Activated B cell treated with CpG ODN at 0.5 μM for 24 hours (primary cell): ENCODE results near the gene SENP2. TPM values are rescaled to one million over a fixed set of nuclear protein-coding genes. Genes with fewer than 3 reads are reported as not detected.
A peak's percentile ranks its signal among the peaks of the same experiment; 100 is the strongest.
"Not testable (repeated sequence)": the region's sequence is repeated elsewhere in the genome, so short reads cannot be mapped to it uniquely, and the experiment has no call there.

Source experiments
- ATAC-seq: fragments of 200-7000 bp; cut with Tn5 transposase; one replicate; pipeline ENCODE4 v1.10.0; 2021; ENCODE audit warnings: low read depth, mild to moderate bottlenecking, moderate library complexity
- CTCF ChIA-PET: fragments of 350-600 bp; sonication (Branson Sonifier 250); formaldehyde crosslinking; loops from one replicate; lab custom pipeline; 2021; ENCODE audit warnings: antibody characterized with exemption; lab: Charles Lee
- POLR2A ChIA-PET: fragments of 350-600 bp; sonication (Branson Sonifier 250); formaldehyde crosslinking; loops from one replicate; lab custom pipeline; 2021; ENCODE audit warnings: antibody characterized with exemption; lab: Charles Lee
- DNase-seq: peaks from one replicate; pipeline ENCODE4 v3.0.0; 2022
- H3K27ac Mint-ChIP-seq: one replicate; pipeline ENCODE4 v1.8.0; 2020; ENCODE audit warnings: mixed read lengths
- H3K27me3 Mint-ChIP-seq: one replicate; pipeline ENCODE4 v1.8.0; 2021; ENCODE audit warnings: mixed read lengths
- H3K36me3 Mint-ChIP-seq: one replicate; pipeline ENCODE4 v1.8.0; 2021; ENCODE audit warnings: low read depth, mixed read lengths
- H3K4me1 Mint-ChIP-seq: one replicate; pipeline ENCODE4 v1.8.0; 2021; ENCODE audit warnings: mixed read lengths
- H3K4me3 Mint-ChIP-seq: one replicate; pipeline ENCODE4 v1.8.0; 2020; ENCODE audit warnings: mild to moderate bottlenecking, mixed read lengths
- H3K9me3 Mint-ChIP-seq: one replicate; pipeline ENCODE4 v1.8.0; 2020; ENCODE audit warnings: mixed read lengths
- intact Hi-C: fragments of 100-400 bp; cut with micrococcal nuclease; formaldehyde crosslinking; loops from one replicate; pipeline ENCODE4 v1.15.1; 2024
- total RNA-seq: library from RNA; stranded (reverse); gene quantifications from 2 replicates; pipeline ENCODE4 v1.2.3, GENCODE V29; 2022
- TF ChIP-seq, protein P1 (sequence below): fragments of 200-600 bp; IDR thresholded peaks from one replicate; pipeline ENCODE4 v1.8.0; 2022; ENCODE audit warnings: antibody characterized with exemption, mild to moderate bottlenecking

The SENP2 gene
- total RNA-seq, 1 donor from 2014 or later = 47.1 TPM

DNA sequence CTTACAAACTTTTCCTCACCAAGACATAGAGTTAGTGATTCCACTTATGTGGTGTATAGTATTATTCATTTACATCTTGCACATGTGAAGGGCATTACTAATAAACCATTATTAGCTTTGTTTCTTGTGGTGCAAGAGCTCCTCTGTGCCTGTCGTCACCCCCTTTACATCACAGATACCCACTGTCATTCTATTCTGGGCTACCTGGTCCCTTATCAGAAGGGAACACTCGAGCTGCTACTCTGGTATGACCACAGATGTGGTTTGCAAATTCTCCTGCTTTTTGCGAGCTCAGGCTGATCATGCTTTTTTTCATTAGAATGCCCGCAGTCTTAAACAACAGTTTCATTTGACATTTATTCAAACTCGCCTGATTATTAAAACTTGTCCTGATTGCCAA lies 13.9 kb upstream of the SENP2 start:
- H3K27ac Mint-ChIP-seq = no peak overlapping the region
- no peak overlapping the region for H3K4me3 Mint-ChIP-seq
- ChIA-PET CTCF (interaction anchor here (0.8 to 1.3 kb wide), 3 partner anchors 10 to 218 kb away, joined by 3 read pairs; partner anchors contain the start of gene SENP2), POLR2A (no interaction called here)
- H3K4me1 Mint-ChIP-seq = peaks cover 4% of the 10 kb centered on the region
- no peaks in the 10 kb centered on the region for H3K36me3 Mint-ChIP-seq
- no peaks in the 10 kb centered on the region for H3K27me3 Mint-ChIP-seq
- peaks cover 12% of the 10 kb centered on the region for H3K9me3 Mint-ChIP-seq
- intact Hi-C loops = no loop called here
- ATAC-seq = no peak
- TF ChIP-seq, protein P1, sequence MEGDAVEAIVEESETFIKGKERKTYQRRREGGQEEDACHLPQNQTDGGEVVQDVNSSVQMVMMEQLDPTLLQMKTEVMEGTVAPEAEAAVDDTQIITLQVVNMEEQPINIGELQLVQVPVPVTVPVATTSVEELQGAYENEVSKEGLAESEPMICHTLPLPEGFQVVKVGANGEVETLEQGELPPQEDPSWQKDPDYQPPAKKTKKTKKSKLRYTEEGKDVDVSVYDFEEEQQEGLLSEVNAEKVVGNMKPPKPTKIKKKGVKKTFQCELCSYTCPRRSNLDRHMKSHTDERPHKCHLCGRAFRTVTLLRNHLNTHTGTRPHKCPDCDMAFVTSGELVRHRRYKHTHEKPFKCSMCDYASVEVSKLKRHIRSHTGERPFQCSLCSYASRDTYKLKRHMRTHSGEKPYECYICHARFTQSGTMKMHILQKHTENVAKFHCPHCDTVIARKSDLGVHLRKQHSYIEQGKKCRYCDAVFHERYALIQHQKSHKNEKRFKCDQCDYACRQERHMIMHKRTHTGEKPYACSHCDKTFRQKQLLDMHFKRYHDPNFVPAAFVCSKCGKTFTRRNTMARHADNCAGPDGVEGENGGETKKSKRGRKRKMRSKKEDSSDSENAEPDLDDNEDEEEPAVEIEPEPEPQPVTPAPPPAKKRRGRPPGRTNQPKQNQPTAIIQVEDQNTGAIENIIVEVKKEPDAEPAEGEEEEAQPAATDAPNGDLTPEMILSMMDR = no peak
- DNase-seq = no peak

DNA sequence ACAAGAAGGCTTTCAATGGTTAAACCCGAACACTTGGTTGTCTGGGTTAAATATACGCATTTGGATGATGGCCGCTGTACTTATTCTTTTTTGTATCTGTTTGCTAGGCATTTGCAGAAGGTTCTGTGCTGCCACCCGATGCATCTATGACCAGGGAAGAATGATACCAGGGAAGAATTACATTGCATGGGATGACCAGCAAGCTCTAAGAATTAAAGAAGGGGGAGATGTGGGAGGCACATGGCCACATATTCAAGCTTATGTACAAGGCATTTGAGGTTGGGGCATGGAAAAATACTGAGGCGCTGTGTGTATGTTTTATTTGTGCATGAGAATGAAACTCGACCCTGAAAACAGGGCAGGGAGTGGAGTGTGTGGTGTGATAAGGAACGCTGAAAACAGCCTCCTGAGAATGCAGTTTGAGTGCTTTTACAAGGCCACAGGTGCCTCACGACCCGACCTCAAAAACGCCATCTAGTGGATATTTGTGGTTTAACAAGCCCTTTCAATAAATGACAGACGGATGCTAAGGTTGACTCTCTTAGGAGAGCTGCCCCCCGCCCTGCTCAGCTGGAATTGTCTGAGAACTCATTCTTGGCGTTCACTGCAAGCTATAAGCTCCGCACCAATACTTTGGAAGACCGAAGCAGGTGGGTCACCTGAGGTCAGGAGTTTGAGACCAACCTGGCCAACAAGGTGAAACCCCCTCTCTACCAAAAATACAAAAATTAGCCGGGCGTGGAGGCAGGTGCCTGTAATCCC lies 10.8 kb upstream of the SENP2 start:
- not testable (repeated sequence) for H3K4me3 Mint-ChIP-seq, H3K27me3 Mint-ChIP-seq, H3K4me1 Mint-ChIP-seq, H3K27ac Mint-ChIP-seq, H3K36me3 Mint-ChIP-seq, DNase-seq
- TF ChIP-seq, protein P1 = peak; percentile 12
- POLR2A ChIA-PET = interaction anchor here (0.6 to 2.5 kb wide), 2 partner anchors 11 to 221 kb away, joined by 6 to 9 read pairs; partner anchors contain the start of gene SENP2
- H3K9me3 Mint-ChIP-seq = peaks cover 12% of the 10 kb centered on the region
- peak; percentile 64 for ATAC-seq
- CTCF ChIA-PET = interaction anchor here (1.0 to 1.4 kb wide), 3 partner anchors 11 to 221 kb away, joined by 3 to 6 read pairs (median 5); partner anchors contain the start of gene SENP2
- intact Hi-C loops = loop anchor here (5.0 kb wide), 1 partner anchor 223 kb away; no protein-coding TSS in a partner anchor

DNA sequence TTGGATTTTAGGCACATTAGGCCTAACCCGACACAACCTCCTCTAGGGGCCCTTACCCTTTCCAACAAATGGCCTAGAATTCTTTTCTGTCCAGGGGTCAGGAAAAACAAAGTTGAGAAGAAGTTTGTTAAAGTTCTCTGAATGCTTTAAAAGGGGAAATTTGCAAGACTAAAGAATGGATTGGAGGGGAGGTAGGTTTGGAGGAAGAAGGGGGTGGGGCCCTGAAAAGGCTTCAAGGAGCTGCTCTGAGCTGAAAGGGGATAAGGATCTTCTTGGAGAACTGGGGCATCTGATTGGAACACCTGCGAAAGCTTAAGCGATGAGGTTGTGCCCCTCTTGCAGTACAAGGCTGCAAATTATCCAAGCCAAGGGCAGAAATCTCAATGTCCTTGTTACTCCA lies 3.9 kb upstream of the SENP2 start:
- H3K27me3 Mint-ChIP-seq = no peaks in the 10 kb centered on the region
- intact Hi-C loops = no loop called here
- CTCF ChIA-PET = no interaction called here

DNA sequence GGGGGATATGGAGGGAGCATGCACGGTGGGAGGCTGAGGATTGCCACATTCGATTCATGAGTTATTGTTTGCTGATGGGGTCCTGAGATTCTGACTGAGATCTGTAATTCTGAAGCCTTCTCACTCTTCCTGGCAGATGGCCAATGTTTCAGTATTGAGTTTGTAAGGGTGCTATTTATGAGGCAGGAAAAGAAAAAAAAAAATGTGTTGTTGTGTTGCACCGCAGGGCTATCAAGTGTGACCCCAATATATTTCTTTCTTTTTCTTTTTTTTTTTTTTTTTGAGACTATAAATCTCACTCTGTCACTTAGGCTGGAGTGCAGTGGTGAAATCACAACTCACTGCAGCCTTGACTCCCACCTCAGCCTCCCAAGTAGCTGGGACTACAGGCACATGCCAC lies 3.2 kb upstream of the SENP2 start:
- ChIA-PET CTCF (interaction anchor here (1.1 kb wide), 1 partner anchor 24 kb away, joined by 3 read pairs; no protein-coding TSS in a partner anchor), POLR2A (interaction anchor here (0.6 kb wide), 1 partner anchor 12 kb away, joined by 5 read pairs; no protein-coding TSS in a partner anchor)
- H3K27me3 Mint-ChIP-seq = no peaks in the 10 kb centered on the region
- H3K9me3 Mint-ChIP-seq = no peaks in the 10 kb centered on the region
- no peak overlapping the region for H3K4me3 Mint-ChIP-seq
- H3K27ac Mint-ChIP-seq = no peak overlapping the region
- intact Hi-C loops = no loop called here
- H3K4me1 Mint-ChIP-seq = peaks cover 26% of the 10 kb centered on the region
- ATAC-seq (no peak), DNase-seq (no peak)
- peaks cover 7% of the 10 kb centered on the region for H3K36me3 Mint-ChIP-seq
- TF ChIP-seq, protein P1 = no peak

More for the DNA sequence above, 3.9 kb upstream of the SENP2 start:
- DNase-seq (no peak), ATAC-seq (no peak)
- Mint-ChIP-seq H3K4me3 (no peak overlapping the region), H3K27ac (no peak overlapping the region), H3K36me3 (peaks cover 7% of the 10 kb centered on the region), H3K9me3 (no peaks in the 10 kb centered on the region), H3K4me1 (peaks cover 23% of the 10 kb centered on the region)
- TF ChIP-seq, protein P1 = no peak
- POLR2A ChIA-PET = no interaction called here

DNA sequence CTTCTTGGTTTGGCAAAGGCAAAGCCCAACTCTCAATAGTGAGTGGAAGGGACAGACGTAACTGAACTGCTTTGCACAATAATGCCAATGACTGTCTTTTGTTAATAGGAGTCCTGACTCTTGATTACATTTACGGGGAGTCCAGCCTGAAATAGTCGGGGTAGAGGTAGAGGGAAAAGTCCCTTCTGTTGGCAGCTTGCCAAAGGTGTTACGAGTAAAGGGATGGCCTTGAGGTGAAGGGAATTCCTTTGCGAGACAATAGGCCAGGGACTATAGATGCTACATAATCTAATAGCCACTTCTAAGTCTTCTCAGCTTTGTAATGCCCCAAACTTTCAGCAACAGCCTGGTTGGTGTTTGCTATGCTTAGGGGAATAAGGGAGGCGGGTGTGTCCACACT lies 2.2 kb upstream of the SENP2 start:
- Mint-ChIP-seq H3K27ac (no peak overlapping the region), H3K9me3 (no peaks in the 10 kb centered on the region), H3K4me3 (no peak overlapping the region), H3K36me3 (peaks cover 14% of the 10 kb centered on the region), H3K4me1 (peaks cover 34% of the 10 kb centered on the region), H3K27me3 (no peaks in the 10 kb centered on the region)
- ATAC-seq (no peak), DNase-seq (no peak)
- POLR2A ChIA-PET = no interaction called here
- TF ChIP-seq, protein P1 = no peak
- intact Hi-C loops = no loop called here
- CTCF ChIA-PET = interaction anchor here (1.1 kb wide), 1 partner anchor 25 kb away, joined by 3 read pairs; no protein-coding TSS in a partner anchor
